ENCODE results near the gene GABRD.

The GABRD gene

DNA sequence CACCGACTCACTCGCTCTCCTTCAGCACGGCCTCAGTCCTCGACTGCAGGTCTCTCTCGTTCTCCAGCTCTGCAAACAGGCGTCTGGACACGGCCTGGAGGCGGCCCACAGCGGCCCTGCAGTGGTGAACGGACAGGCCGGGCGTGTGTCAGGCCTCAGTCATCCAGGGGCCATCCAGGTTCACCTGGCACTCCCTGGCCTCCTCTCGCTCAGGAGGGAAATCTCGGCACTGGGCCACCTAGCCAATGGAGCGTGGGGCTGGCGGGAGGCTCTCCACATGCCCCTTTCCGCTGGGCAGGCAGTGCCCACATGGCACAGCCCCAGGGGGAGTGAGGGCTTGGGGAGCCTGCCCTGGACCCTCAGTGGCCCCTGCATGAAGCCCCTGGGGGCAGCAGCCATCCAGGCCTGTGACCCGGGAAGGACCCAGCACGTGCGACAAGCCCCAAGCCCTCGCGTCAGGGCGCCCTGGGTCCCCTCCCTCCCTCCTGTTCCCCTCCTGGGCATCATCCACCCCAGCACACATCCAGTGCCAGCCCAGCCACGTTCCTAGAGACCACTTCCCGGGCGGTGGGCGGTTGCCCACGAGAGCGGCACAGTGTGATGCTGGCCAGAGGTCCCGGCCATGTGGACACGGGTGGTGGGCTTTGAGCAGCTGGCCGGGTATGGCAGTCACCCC is 33.6 kb upstream of the GABRD start:
- DNase-seq (ENCODE audit: low read depth, low spot score), result no peak

DNA sequence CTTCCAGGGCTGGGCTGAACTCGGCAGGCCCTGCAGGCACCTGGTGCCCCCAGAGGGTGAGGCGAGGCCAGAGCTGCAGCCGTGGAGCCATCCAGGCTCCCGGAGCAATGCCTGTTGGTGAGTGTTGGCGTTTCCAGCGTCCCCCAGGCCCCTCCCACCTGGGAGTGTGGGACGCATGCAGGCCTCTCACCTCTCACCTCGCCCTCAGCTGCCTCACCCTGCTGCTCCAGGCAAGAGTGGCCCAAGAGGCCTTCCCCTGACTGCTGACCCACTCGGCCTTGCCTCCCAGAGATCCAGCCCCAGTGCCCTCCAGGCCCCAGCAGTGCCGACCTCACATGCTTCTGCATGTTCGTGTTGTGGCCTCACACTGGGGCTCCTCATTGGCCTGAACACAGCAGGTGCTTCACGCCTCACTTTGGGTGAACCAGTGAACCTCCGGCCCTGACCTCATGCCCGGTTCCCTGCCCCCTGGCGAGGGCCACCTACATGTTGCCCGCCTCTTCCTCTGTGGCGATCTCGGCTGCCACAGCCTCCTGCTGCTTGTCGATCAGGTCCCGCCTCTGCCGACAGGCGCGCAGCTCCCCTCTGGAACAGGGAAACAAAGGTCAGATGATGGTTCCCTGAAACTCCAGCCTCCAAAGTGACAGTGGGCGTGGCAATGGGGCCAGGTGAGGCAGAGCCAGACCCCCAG is 32.5 kb upstream of the GABRD start:
- no peak for DNase-seq (ENCODE audit: low read depth, low spot score)

DNA sequence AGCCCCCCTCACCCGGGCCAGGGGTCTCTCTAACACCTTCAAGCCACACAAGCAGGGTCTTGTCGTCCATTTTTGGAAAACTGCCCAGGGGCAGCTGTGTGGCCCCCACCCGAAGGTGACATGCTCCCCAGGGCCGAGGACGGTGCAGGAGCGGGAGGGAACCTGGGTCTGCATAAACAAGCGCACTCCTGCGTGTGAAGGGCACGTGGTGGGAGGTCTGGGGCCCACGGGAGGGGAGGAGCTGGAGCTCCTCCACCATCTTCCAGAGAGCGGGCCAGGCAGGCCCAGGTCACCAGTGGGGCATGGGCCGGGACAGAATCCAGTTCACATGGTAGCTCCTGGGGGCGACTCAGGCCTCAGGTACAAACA is 32.0 kb upstream of the GABRD start:
- DNase-seq (ENCODE audit: low read depth, low spot score), result no peak

DNA sequence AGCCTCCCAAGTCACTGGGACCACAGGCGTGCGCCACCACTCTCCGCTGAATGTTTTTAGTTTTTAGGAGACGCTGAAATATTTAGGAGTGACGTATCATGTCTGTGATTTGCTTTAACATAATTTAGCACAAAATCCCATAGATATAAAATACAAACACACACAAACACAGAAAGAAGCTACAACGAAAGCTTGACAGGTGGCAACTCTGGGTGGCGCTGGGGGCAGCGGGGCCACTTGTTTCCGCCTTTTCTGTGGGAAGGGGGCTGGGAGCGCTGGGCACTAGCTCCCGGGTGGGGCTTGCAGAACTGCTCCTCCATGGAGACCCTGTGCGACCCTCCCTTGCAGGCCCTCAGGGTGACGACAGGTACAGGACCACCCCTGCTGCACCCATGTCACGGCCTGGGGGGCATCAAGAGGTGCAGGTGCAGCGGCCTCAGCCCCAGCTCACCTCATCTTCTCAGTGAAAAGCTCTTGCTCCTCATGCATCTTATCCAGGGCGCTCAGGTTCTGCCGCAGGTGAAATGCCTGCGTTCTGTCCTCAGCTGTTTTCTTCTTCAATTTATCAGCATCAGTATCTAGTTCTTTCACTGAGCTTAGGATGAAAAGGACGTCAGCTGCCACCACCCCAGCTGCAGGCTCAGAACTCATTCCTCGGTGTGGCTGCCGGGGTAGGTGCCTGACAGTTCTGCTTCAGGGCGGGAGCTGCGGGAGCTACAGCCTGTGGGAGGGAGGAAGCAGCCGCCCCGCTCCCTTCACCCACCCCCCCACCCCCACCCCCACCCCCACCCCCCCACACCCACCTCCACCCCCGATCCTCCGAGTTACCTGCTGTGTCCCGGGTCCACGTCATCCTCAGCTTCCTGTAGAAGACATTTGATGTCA is 30.8 kb upstream of the GABRD start:
- no peak for DNase-seq (ENCODE audit: low read depth, low spot score)

DNA sequence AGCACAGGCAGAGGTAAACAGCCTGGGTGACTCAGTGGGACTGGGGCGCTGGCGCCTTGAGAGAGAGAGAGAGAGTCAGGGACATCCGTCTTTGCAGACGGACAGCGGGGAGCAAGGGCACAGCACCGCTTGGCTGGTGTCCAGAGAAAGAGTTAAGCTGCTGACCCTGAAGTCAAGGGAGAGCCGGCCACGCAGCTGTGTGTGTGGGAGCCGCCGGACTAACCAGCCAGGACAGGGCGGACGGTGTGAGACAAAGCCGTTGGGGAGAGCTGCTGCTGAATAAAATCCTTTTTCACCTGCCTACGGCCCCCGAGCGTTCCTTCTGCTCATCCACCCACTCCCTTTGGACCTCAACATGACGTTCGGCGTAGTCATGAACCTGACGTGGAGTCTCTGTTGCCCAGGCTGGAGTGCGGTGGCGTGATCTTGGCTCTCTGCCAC is 30.0 kb upstream of the GABRD start:
- DNase-seq (ENCODE audit: low read depth, low spot score), result no peak

DNA sequence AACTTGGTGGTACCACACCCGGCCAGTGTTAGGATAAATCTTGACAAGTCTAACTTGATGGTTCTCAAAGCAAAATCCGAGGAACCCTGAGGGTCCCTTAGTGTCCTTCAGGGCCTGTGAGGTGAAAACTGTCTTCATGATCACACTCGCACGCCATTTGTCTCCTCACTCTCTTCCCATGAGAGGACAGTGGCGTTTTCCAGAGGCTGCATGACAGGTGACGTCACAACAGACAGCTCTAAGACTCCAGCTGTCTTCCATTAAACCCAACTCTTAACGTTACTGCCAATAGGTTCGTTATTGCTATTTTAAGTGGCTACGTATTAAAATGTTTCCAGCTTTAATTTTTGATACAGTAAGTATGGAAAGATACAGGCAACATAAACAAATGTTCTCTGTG is 29.4 kb upstream of the GABRD start:
- DNase-seq (ENCODE audit: low read depth, low spot score), result no peak

DNA sequence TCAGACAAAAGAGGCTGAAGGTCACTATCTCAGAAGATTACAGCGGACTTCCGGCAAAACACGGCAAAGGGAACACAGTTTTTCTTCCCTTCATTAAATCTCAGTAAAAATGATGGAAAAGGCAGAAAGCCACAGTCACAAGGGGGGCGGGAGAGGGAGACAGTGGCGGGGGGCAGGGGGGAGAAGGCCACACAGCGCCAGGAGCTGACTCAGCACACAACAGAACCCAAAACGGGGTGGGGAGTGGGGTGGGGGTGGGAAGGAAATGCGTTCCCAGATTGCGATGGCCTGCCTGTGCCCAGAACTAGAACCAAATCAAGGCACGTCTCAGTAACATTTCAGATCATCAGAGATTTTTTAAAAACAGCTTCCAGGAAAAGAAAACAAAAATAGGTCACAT is 28.9 kb upstream of the GABRD start:
- no peak for DNase-seq (ENCODE audit: low read depth, low spot score)

DNA sequence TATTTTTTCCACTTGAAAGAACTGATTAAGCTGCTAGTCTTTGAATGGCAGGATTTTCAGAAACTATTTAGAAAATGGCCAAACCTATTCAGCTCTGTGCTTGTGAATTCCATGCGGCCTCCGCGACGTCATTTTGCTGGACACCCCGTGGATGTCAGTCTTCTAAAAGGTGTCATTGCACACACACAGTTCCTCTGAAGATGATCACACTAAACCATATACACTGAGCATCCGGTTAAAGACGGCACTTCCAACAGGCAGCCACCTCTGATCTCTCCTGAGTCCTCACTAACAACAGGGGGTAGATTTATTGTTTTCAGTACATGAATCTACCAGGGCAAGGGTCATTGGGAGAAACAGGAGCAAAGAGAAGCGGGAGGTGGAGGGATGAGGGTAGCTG is 24.6 kb upstream of the GABRD start:
- DNase-seq (ENCODE audit: low read depth, low spot score), result no peak

DNA sequence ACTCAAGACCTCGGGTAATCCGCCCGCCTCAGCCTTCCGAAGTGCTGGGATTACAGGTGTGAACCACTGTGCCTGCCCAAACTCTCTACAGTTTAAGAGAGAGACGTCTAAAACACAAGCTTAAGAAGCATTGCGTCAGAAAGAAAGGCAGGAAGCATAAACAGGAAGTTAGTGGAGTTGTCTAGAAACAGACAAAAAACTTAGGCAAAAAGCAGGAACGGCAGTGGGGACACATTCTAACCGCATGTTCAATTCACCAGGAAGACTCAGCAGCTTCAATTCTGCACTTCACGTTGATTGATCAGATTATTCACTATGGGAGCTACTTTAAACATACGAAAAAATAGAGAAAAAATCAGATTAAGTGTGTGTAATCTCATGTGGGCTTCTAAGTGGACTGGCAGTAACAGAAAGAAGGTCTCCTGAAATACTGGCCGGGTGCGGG is 22.9 kb upstream of the GABRD start:
- DNase-seq (ENCODE audit: low read depth, low spot score), result no peak

DNA sequence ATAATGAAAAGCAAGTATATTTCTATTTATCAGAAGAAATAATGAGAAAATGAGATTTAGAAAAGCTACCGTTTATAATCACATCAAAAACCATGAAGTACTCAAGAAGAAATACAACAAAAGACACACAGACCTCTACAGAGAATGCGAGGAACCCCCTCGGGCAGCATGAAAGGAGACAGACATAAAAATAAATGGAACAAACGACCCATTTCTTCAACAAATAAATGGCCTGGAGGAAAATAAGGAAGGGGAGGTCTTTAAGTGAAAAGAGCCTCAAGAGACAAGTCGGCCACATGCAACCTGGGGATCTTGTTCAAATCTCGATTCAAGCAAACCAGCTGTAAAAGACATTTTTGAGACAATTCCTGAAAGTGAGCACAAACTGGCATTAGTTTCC is 21.6 kb upstream of the GABRD start:
- no peak for DNase-seq (ENCODE audit: low read depth, low spot score)

DNA sequence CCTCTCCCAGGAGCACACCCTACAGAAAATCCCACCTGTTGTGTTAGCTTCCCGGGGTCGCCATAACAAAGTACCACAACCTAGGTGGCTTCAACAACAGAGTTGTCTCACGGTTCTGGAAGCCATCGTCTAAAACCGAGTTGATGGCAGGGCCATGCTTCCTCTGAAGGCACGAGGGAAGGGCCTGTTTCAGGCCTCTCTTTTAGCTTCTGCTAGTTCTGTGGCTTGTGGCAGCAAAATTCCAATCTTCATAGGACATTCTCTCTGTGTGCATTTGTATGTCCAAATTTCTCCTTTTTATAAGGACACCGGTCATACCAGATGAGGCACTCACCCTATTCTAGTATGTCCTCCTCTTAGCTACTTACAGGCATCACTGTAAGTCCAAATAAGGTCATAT is 18.7 kb upstream of the GABRD start:
- no peak for DNase-seq (ENCODE audit: low read depth, low spot score)

DNA sequence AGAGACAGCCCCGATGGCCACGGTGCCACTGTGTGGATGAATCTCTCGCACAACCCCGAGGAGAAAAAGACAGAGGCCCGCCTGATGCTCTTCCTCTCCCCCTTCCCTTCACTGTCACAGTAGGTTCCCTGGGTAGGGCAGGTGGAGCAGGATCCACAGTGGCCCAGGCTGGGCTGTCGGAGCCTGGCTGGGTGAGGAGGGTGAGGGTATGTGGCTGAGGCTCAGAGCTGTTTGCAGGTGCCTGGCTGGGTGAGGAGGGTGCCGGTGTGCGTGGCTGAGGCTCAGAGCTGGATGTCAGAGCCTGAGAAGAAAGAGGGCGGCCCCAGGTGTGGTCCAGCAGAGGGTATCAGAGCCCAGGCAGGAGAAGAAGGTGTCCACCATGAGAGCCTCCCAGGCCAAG is 18.3 kb upstream of the GABRD start:
- no peak for DNase-seq (ENCODE audit: low read depth, low spot score)

DNA sequence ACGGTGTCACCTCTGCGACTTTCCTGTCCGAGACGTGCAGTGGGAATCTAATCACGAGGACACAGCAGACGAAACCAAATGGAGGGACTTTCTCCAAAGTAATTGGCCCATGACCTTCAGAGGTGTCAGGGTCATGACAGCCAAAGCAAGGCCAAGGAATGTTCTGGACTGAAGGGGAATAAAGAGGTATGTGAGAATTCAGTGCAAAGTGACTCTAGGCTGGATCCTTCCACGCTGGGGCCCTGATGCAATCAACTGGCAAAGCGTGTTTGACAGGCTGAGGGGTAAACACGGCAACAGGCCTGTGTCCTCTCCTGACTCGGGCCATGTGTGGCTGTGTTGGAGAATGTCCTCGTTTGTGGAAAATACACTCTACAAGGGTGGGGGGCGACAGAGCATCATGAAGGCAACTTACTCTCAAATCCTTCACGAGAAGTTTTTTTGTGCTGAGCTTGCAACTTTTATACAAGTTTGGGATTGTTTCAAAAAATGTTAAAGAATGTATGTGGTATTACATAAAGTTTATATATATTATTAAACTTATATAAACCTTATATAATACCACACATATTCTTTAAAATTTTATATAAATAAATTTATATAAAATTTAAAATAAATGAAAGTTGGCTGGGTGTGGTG is 17.3 kb upstream of the GABRD start:
- DNase-seq (ENCODE audit: low read depth, low spot score), result no peak

DNA sequence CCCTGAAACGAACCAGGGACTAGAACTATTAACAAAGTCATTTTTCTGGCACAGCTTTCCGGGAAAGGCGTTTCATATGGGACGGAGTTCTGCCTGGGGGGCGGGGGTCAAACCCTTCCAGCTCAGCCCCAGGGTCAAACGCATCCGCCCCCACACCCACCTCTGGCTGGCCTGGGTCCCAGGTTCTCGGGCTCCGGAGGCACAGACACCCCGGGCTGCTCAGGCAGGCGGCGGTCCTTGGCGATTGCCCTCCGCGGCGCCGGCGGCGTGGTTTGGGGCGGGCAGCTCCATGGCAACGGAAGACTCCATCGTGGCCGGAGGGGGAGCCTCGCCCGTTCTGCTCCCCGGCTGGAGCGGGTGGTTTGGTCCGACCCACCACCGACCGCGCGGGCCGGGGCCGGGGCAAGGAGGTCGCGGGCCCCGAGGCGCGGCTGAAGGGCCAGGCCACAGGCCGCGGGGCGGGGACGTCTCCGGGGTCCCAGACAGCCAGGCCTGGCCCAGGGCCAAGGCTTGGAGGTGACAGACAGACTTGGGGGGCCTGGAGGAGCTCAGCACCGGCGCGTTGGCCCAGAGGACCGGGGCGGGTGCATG is 15.5 kb upstream of the GABRD start, which contains the start of gene CFAP74:
Gene CFAP74 (minus strand): TSS at position 246 of the 591 bp plus-strand sequence. CDS start 12,830 bp downstream, outside the sequence.
- no peak for DNase-seq (ENCODE audit: low read depth, low spot score)

DNA sequence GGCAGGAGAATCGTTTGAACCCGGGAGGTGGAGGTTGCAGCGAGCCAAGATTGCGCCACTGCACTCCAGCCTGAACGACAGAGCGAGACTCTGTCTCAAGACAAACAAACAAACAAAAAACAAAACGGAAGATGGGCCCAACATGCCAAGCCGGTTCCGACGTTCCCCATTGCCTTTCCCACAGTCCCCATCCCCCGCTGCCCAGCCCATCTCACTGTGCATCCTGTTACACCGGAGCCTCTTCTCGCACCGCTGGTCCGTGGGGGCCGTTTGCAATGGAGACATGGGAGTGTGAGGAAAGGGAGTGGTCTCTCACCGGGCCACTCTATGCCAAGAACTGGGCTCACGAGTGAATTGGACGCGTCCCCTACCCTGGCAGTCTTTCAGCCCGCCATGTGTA is 14.3 kb upstream of the GABRD start:
- DNase-seq (ENCODE audit: low read depth, low spot score), result no peak

DNA sequence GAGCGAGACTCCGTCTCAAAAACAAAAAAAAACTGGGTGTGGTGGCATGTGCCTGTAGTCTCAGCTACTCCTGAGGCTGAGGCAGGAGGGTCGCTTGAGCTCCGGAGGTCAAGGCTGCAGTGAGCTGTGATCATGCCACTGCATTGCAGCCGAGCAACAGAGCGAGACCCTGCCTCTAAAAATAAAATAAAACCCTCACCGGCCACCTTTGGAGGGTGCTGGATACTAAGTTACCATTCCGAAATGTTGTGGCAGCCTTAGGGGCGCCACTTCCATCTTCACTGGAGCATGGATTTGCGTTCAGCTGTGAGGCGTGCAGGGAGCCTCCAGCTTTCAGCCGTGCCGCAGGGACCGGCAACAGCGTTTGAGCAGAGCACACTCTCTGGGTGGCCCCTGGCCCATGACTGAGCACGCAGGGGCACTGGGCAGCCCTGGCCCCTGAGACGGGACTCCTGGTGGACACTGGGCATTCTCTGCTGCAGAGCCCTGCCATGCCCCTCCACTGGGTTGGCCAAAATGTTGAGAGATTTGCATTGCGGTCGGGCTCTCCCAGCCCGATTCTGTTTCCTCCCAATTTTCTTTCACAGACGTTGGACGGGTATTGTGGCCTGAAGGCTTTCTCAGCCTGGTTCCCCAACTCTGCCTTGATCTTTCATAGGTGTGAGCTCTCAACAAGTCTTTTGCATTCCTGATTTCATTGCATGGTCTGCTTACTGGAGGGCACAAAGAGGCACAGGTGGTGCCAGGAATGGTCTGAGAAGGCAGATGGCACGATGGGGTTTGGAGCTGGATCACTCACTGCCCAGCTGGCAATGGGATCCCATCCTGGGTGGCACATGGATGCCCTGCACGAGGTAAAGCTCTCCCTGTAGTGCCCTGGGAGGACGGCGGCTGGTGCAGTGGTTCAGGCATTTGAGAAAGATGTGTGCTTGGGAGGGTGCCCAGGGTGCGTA is 9.8 kb upstream of the GABRD start:
- DNase-seq (ENCODE audit: low read depth, low spot score), result no peak

DNA sequence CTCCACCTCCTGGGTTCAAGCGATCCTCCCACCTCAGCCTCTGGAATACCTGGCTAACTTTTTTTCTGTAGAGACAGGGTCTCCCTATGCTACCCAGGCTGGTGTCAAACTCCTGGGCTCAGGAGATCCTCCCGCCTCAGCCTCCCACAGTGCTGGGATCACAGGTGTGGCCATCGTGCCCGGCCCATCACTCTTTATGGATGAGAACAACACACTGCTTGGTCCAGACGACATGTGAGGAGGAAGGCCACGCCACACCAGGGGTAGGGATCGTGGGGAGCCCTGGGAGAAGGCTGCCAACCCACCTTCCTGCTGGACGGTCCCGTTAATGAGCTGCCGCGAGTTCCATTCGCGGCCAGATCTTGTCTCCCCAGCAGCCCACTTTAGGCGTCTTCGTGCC is 5.0 kb upstream of the GABRD start:
- no peak for DNase-seq (ENCODE audit: low read depth, low spot score)

DNA sequence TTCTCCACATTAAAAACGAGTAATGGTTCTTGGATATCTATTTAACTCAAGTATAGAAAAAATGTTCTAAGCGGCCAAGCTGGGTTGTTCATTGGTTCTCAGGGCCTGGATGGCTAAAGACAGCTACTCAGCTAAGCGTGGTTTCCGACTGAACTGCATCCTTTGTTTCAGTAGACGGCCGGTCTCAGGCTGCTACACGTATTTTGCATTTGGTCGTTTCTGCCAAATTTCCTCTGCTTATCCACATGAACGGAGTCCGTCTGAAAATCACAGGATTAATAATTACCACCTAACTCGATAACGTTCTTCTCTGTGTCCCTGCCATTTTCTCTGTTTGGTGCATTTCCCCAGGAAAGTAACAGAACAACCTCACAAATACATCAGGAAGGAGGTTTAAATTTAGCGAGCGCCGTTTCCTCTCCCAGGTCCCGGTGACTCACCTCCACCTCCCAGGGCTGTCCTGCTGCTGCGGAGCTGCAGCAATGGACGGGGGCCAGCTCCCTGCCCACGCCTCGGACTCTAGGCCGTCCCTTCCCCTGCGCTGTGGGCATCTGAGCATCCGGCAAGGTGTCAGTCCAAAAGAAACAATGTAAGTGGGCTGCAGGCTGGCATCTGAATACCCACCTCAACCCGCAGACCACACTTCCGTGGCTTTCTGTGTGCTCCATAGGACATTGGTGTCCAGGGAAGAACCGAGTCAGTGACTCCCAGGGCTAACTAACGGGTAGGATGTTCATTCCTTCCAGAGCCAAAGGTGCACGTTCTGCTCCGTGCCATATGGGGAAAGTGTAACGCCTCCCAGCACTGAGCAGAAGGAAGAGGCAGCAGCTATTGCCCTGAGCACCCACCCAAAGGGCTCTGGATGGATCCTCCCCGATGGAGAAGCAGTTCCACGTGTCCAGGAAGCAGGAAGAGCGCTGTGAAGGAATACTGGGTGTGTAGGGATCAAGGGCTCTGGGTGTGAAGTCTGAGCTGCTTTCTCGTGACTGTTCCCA is 4.1 kb upstream of the GABRD start:
- no peak for DNase-seq (ENCODE audit: low read depth, low spot score)

DNA sequence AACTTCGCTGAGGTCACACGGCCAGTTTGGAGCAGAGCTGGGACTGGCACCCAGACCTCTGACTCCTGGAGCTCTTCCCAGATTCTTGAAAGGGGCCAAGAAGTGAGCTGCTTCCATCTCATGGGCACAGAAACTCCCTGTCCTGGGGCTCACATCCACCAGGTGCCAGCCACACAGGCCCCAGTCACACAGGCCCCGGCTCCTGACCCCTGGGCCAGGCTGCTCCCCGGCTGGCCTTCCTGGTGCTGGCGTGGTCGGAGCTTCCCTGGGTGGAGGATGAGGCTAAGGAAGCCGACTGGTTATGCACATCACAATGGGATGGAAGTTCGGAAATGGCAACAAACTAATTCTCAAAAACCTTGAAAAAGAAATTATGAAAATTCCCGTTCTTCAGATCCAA is 3.0 kb upstream of the GABRD start:
- no peak for DNase-seq (ENCODE audit: low read depth, low spot score)

Data from activated CD4-positive, CD25-positive, alpha-beta regulatory T cell treated with anti-CD3 and anti-CD28 coated beads, Interleukin-2, amount 50 U/mL, for 16 hours (primary cell).